ENCODE results near the gene FCRL6. TPM values are rescaled to one million over a fixed set of nuclear protein-coding genes. Genes with fewer than 3 reads are reported as not detected.

FCRL6 gene
- total RNA-seq, 4 donors from 2014 or later: 0.71 to 1.1 TPM; not detected in 2

- DNase-seq: no peak
- H3K27me3 ChIP-seq: no peaks in the 10 kb centered on the region
- 64% methylated on average over 4 of the region's 4 CpGs; no CpG with 5 or more reads in 1 of the 2 donors for WGBS, 2 donors
- intact Hi-C loops (cut with DNase I): no loop called here
- no peak for TF ChIP-seq POLR2A (IDR thresholded peaks at IDR 0.05)
- no peak for TF ChIP-seq CTCF (IDR thresholded peaks at IDR 0.05)
- H3K27ac ChIP-seq: no peak overlapping the region
- no peaks in the 10 kb centered on the region for H3K9me3 ChIP-seq
- H3K36me3 ChIP-seq: no peaks in the 10 kb centered on the region
- no peak overlapping the region for H3K4me3 ChIP-seq (replicated peaks in 1 of 3)
- no peaks in the 10 kb centered on the region for H3K4me1 ChIP-seq
Observed at GRCh38 chr1:159847231-159847630, 45.1 kb downstream of the FCRL6 start.

GRCh38 chr1:159848326-159848725 is 46.2 kb downstream of the FCRL6 start:
- intact Hi-C loops (cut with DNase I): no loop called here
- no peak for TF ChIP-seq POLR2A (IDR thresholded peaks at IDR 0.05)
- TF ChIP-seq CTCF (IDR thresholded peaks at IDR 0.05): no peak
- H3K27ac ChIP-seq: no peak overlapping the region
- H3K9me3 ChIP-seq: no peaks in the 10 kb centered on the region
- H3K4me1 ChIP-seq: peaks cover under 1 to 3% of the 10 kb centered on the region in 2 donors
- H3K27me3 ChIP-seq: no peaks in the 10 kb centered on the region
- WGBS, 2 donors: 48 to 75% methylated on average over 3 of the region's 3 CpGs
- DNase-seq: no peak
- no peak overlapping the region for H3K4me3 ChIP-seq (replicated peaks in 1 of 3)
- no peaks in the 10 kb centered on the region for H3K36me3 ChIP-seq

- WGBS, 2 donors: 73 to 79% methylated on average over 2 of the region's 2 CpGs
- TF ChIP-seq POLR2A (IDR thresholded peaks at IDR 0.05) (no peak), CTCF (IDR thresholded peaks at IDR 0.05) (no peak)
- intact Hi-C loops (cut with DNase I): no loop called here
- Histone ChIP-seq H3K27me3 (no peaks in the 10 kb centered on the region), H3K4me1 (peaks cover 6 to 8% of the 10 kb centered on the region in 2 donors), H3K4me3 (replicated peaks in 1 of 3) (no peak overlapping the region), H3K9me3 (no peaks in the 10 kb centered on the region), H3K36me3 (no peaks in the 10 kb centered on the region), H3K27ac (no peak overlapping the region)
- DNase-seq: no peak
Observed at GRCh38 chr1:159849626-159850366, 47.6 kb downstream of the FCRL6 start.

- intact Hi-C loops (cut with DNase I): no loop called here
- DNase-seq: no peak
- H3K4me1 ChIP-seq: peaks cover 9 to 13% of the 10 kb centered on the region in 2 donors
Observed at GRCh38 chr1:159851407-159851806, 49.2 kb downstream of the FCRL6 start.

More at GRCh38 chr1:159851407-159851806, 49.2 kb downstream of the FCRL6 start:
- 70 to 90% methylated on average over 1 of the region's 1 CpG for WGBS, 2 donors
- no peak overlapping the region for H3K4me3 ChIP-seq (replicated peaks in 1 of 3)
- no peaks in the 10 kb centered on the region for H3K9me3 ChIP-seq
- H3K27me3 ChIP-seq: no peaks in the 10 kb centered on the region
- H3K27ac ChIP-seq: no peak overlapping the region
- H3K36me3 ChIP-seq: no peaks in the 10 kb centered on the region
- TF ChIP-seq POLR2A (IDR thresholded peaks at IDR 0.05) (no peak), CTCF (IDR thresholded peaks at IDR 0.05) (no peak)

Measured in thyroid gland (tissue), 4 donors.